Measurements from ENCODE around the gene LRCH2.

Gene LRCH2

GRCh38 chrX:115204040-115204439 is 29.9 kb downstream of the LRCH2 start:
- no peak for DNase-seq (ENCODE audit: low read depth in 2 of 2)

GRCh38 chrX:115192244-115192700 is 41.6 kb downstream of the LRCH2 start:
- no peak for DNase-seq (ENCODE audit: low read depth in 2 of 2)

GRCh38 chrX:115191490-115192243 is 42.2 kb downstream of the LRCH2 start:
- no peak for DNase-seq (ENCODE audit: low read depth in 2 of 2)

- no peak for DNase-seq (ENCODE audit: low read depth in 2 of 2)
Measured at GRCh38 chrX:115190636-115191489, 43.0 kb downstream of the LRCH2 start.

GRCh38 chrX:115189646-115190635 is 44.0 kb downstream of the LRCH2 start:
- DNase-seq (ENCODE audit: low read depth in 2 of 2): no peak

GRCh38 chrX:115189110-115189509 is 44.8 kb downstream of the LRCH2 start, which contains the start of gene RBMXL3:
TSS of gene RBMXL3 (plus strand) at chrX:115189410. CDS start at chrX:115189442, 32 bp downstream.
- DNase-seq (ENCODE audit: low read depth in 2 of 2): no peak

GRCh38 chrX:115183980-115184379 is 49.9 kb downstream of the LRCH2 start:
- DNase-seq (ENCODE audit: low read depth in 2 of 2): no peak

- no peak for DNase-seq (ENCODE audit: low read depth in 2 of 2)
Measured at GRCh38 chrX:115178473-115178872, 55.4 kb downstream of the LRCH2 start.

- no peak for DNase-seq (ENCODE audit: low read depth in 2 of 2)
Measured at GRCh38 chrX:115177932-115178331, 56.0 kb downstream of the LRCH2 start.

GRCh38 chrX:115174548-115174947 is 59.3 kb downstream of the LRCH2 start:
- no peak for DNase-seq (ENCODE audit: low read depth in 2 of 2)

GRCh38 chrX:115173181-115173580 is 60.7 kb downstream of the LRCH2 start:
- DNase-seq (ENCODE audit: low read depth in 2 of 2): no peak

- no peak for DNase-seq (ENCODE audit: low read depth in 2 of 2)
Measured at GRCh38 chrX:115147220-115147619, 86.7 kb downstream of the LRCH2 start.

- no peak for DNase-seq (ENCODE audit: low read depth in 2 of 2)
Measured at GRCh38 chrX:115142057-115142456, 91.8 kb downstream of the LRCH2 start.

GRCh38 chrX:115138040-115138439 is 95.9 kb downstream of the LRCH2 start:
- no peak for DNase-seq (ENCODE audit: low read depth in 2 of 2)

GRCh38 chrX:115134382-115134781 is 99.5 kb downstream of the LRCH2 start:
- no peak for DNase-seq (ENCODE audit: low read depth in 2 of 2)

GRCh38 chrX:115112411-115112810 is 121.5 kb downstream of the LRCH2 start:
- no peak for DNase-seq (ENCODE audit: low read depth in 2 of 2)

- no peak for DNase-seq (ENCODE audit: low read depth in 2 of 2)
Measured at GRCh38 chrX:115098897-115099296, 135.0 kb downstream of the LRCH2 start.

- DNase-seq (ENCODE audit: low read depth in 2 of 2): no peak
Measured at GRCh38 chrX:115093191-115093590, 140.7 kb downstream of the LRCH2 start.

- DNase-seq (ENCODE audit: low read depth in 2 of 2): no peak
Measured at GRCh38 chrX:115089419-115089818, 144.5 kb downstream of the LRCH2 start.

GRCh38 chrX:115068896-115069295 is 165.0 kb downstream of the LRCH2 start:
- DNase-seq (ENCODE audit: low read depth in 2 of 2): no peak

GRCh38 chrX:115067812-115068211 is 166.1 kb downstream of the LRCH2 start:
- DNase-seq (ENCODE audit: low read depth in 2 of 2): no peak

- DNase-seq (ENCODE audit: low read depth in 2 of 2): no peak
Measured at GRCh38 chrX:115065304-115065703, 168.6 kb downstream of the LRCH2 start.

All from stimulated activated CD4-positive, alpha-beta T cell treated with anti-CD3 and anti-CD28 coated beads, Interleukin-15, amount 100 ng/mL, for 48 hours (primary cell).